HFF-Myc (cell line): ENCODE measurements around the gene ID1.

Experiments
- DNase-seq: peaks from one replicate; pipeline ENCODE4 v3.0.0-alpha.2; 2011; ENCODE audit warnings: low read depth; ENCODE audit errors: extremely low read depth
- H3K4me3 ChIP-seq: replicated peaks from 2 replicates; pipeline ENCODE4 v1.5.1; 2011; ENCODE audit warnings: low read depth, mild to moderate bottlenecking, control low read depth, low read length
- TF ChIP-seq, protein P1 (sequence below): IDR thresholded peaks from 2 replicates; pipeline ENCODE4 v1.5.1; 2012; ENCODE audit warnings: mild to moderate bottlenecking, low read depth, low read length, control low read depth; ENCODE audit errors: missing control alignments

Gene ID1

GRCh38 chr20:31569163-31570020 is 35.7 kb upstream of the ID1 start:
- no peak for DNase-seq
- H3K4me3 ChIP-seq, result no peak overlapping the region
- TF ChIP-seq, protein P1, sequence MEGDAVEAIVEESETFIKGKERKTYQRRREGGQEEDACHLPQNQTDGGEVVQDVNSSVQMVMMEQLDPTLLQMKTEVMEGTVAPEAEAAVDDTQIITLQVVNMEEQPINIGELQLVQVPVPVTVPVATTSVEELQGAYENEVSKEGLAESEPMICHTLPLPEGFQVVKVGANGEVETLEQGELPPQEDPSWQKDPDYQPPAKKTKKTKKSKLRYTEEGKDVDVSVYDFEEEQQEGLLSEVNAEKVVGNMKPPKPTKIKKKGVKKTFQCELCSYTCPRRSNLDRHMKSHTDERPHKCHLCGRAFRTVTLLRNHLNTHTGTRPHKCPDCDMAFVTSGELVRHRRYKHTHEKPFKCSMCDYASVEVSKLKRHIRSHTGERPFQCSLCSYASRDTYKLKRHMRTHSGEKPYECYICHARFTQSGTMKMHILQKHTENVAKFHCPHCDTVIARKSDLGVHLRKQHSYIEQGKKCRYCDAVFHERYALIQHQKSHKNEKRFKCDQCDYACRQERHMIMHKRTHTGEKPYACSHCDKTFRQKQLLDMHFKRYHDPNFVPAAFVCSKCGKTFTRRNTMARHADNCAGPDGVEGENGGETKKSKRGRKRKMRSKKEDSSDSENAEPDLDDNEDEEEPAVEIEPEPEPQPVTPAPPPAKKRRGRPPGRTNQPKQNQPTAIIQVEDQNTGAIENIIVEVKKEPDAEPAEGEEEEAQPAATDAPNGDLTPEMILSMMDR, result peak; percentile 91

DNA sequence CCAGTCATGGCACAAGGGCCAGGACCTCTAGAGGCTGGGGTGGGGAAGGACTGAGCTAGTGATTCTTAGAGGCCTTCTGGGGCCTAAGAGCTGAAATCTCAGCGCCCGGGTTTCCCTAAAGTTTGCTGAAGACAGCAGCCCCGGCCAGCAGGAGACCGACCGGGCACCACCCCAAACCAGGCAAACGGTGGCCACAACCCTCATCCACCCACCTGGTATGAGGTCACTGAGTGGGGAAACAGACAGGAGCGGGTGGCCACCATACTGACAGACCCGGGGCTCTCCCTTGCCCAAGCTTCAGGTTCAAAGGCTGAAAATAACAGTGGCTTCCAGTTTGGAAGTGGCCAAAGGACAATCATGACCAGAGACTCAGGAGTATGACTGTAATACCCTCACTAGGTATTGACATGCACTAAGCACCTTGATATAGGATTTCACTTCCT is 35.0 kb upstream of the ID1 start:
- no peak for DNase-seq
- TF ChIP-seq, protein P1, result no peak
- H3K4me3 ChIP-seq, result no peak overlapping the region

- H3K4me3 ChIP-seq, result no peak overlapping the region
- TF ChIP-seq, protein P1, result no peak
- DNase-seq, result no peak
Measured at GRCh38 chr20:31570735-31571617, 34.1 kb upstream of the ID1 start.

DNA sequence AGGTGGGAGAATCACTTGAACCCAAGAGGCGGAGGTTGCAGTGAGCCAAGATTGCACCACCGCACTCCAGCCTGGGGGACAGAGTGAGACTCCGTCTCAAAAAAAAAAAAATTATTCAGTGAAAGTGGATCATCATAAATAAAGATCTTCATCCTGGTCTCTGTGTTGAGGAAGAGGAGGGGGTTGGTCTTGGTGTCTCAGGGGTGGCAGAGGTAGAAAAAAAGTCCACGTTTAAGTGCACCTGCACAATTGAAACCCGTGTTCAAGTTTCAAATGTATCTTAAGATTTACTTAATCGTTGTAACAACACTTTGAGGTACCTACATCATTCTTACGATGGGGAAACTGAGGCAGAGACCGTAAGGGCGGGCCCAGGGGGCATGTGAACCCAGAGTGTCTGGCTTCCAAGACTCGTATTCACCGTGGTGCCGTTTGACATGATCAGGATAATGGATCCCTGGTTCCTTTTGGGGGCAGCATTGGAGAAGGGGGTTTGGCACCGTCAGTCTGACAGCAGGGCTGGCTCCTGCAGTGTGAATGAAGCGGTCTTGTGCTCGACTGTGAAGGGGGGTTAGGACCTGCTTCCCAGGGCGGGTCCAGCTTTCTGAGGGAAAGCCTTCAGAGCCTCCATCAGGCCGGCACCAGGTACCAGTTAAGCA is 32.9 kb upstream of the ID1 start:
- DNase-seq, result no peak
- H3K4me3 ChIP-seq, result peak overlapping the region; percentile 5; the same call in 1 of the 2 replicates
- TF ChIP-seq, protein P1, result no peak

GRCh38 chr20:31572701-31573554 is 32.2 kb upstream of the ID1 start:
- DNase-seq, result peak; percentile 97
- TF ChIP-seq, protein P1, result no peak
- peak overlapping the region; percentile 48 for H3K4me3 ChIP-seq
